HG03060 (cell line): ENCODE measurements around the gene FAM219B.

Experiments used
- ATAC-seq: cut with Tn5 transposase; IDR thresholded peaks from one replicate; pipeline ENCODE4 v1.9.1; 2021; ENCODE audit warnings: low read depth, moderate number of reproducible peaks; ENCODE audit not compliant: unreplicated experiment

The FAM219B gene

DNA sequence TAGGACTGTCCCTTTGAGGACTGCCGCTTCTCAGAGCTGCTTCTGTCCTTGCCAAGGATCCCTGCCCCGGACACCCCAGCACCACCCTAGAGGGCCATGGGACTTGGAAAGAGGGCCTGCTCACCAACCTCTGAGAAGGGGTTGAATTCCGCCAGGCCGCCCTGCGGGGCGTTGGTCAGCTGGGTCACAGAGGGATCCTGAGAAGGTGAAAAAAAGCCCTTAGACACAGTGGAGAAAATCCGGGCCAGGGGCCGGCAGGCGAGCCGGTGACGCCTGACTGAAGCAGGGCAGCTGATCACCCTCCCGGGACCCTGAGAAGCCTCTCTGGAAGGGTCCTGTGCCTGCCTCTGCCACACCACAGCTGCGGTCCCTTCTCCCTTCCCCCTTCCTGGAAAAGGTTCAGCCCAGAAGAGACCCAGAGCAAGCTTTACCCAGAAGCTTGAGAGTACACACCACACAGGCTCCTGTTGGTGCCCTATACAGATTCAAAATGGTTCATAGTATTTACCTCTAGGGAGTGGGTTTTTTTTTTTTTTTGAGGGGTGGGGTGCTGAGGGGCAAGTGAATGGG is 52.1 kb downstream of the FAM219B start:
- no peak for ATAC-seq

DNA sequence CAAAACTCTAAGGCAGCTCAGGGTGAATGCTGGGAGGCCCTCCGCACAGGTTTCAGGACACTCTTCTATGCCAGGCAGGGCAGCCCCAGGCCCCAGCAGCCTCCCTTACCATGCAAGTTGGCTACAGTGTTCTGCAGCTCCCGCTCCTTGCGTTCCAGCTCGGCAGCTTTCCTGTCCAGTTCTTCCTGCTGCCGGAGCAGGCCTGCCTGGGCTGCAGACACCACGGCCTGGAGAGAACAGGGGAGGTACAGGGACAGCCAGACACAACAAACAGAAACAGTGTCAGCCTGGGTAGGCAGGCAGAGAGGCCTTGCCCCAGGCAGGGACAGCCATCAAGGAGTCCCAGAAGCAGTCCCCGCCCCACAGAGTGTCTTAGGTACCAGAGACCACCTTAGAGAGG is 54.7 kb downstream of the FAM219B start:
- no peak for ATAC-seq

DNA sequence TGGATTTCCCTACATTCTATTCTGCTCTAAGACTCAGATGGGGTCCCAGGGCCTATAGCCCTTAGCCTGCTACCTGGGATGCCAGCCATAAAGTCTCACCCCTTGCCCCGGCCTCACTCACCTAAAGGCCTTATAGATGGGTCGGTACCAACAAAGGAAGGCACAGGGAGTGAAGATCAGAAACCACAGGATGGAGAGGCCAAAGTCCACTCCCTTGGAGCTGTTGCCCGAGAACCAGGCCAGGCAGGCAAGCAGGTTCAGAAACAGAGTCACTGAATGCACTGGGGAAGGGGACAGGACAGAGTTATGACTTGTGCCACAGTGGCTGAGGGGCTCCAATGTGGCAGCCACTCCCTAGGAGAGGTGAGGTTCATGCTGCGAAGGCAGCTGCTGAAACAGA is 56.3 kb downstream of the FAM219B start:
- no peak for ATAC-seq
